Measurements from ENCODE around the gene VWA8.
"Not testable (repeated sequence)": the region's sequence is repeated elsewhere in the genome, so short reads cannot be mapped to it uniquely, and the experiment has no call there.

VWA8 gene

DNA sequence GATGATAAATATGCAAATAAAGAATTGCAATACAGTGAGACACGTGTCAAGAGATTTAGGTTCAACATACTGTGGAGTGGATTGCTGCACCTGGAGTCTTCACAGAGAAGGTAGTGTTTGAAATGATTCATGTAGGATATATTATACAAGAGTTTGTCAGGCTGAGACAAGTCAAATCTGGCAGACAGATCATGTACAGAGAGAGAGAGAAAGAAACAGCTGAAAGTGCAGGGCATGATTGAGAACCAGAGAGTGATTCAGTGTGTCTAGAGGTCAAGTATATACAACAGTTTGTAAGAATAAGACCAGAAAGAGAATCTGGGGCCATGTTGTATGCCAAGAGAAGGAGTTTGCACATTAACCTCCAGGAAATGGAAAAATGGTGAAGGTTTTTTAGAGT is 2.1 kb upstream of the VWA8 start:
- DNase-seq = no peak

DNA sequence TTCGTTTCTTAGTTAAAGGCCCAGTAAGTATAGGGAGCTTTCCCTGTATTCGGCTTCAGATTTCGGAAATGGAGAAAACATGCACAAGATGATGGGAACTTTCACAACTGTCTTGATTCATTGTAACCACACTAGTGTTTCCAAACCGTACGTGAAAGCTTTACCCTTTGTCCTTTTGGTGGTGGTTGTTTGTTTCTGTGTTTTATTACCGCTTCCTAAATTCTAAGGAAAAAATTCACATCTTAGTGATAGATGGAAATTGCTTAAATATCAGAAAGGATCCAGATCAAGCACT is 504 bp upstream of the VWA8 start:
- DNase-seq = no peak

- no peak for DNase-seq
Observed at GRCh38 chr13:41960211-41960636, 685 bp downstream of the VWA8 start.

DNA sequence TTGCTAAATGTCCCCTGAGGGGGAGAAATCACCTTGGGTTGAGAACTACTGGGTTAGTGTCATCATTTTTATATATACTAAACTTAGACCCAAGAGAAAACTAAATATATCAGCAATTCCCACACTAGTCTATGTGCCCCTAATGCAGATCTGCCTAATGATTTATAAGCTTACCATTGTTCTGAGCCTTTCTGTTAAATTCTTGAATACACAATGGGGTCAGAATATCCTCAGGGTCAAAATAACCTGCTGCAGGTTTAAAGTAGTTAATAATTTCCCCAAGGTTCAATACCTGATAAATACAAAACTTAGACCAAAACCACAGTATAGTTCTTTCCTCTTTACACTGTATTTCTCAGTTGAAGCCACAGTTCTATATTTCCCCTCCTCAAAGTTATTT is 4.6 kb downstream of the VWA8 start:
- DNase-seq = no peak

DNA sequence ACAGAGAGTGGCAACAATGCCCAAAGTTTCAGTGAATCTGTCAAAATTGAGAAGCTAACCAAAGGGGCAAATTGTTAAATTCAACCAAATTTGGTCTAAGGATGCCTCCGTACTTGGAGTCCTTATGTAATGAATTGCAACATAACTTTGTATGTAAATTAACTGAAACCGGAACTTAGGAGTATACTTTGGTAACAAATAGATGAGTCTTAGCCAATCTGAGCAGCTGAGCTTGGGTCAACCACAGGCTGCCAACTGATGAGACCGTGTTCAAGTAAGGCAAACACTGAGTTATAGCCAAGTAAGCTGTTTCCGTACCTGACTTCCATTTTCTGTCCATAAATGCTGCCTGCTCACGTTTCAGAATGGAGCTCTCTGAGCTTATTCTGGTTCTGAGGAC is 5.3 kb downstream of the VWA8 start:
- DNase-seq = no peak

- DNase-seq = no peak
Observed at GRCh38 chr13:41954226-41954625, 6.7 kb downstream of the VWA8 start.

DNA sequence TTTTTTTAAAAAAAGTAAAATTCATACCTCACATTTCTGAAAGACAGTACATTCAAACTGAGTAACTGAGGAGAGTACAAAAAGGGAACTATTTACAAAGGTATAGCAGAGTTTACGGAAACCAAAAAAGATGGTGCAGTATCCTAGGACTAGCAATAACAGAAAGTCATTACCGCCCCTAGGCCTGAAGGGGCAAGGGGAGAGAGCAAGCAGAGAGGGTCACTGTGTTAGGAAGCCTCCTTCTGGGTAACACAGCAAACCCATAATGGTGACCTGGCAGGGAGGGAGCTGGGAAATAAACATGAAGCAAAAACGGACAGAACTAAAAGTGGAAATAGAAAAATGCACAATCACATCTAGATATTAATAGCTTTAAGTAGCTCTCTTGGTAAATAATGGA is 8.2 kb downstream of the VWA8 start:
- DNase-seq = no peak

DNA sequence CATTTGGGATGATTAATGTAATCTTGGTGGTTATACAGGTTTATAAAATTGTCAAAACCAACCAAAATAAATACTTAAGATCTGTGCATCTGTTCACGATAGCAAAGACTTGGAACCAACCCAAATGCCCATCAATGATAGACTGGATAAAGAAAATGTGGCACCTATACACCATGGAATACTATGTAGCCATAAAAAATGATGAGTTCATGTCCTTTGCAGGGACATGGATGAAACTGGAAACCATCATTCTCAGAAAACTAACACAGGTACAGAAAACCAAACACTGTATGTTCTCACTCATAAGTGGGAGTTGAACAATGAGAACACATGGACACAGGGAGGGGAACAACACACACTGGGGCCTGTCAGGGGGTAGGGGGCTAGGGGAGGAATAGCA is 11.8 kb downstream of the VWA8 start:
- DNase-seq = not testable (repeated sequence)

DNA sequence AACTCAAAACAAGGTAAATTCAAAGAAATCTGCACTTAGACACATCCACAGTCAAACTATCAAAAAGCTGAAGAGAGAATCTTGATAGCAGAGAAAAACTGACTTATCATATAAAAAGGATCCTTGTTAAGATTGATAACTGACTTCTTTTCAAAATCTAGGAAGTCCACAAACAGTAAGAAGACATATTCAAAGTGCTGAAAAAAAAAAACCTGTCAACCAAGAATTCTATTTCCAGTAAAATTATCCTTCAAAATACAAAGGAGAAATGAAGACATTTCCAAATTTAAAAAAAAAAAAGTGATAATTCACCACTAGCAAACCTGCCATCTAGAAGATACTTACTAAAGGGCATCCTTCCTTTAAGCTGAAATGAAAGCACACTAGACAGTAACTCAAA is 15.0 kb downstream of the VWA8 start:
- DNase-seq = no peak

DNA sequence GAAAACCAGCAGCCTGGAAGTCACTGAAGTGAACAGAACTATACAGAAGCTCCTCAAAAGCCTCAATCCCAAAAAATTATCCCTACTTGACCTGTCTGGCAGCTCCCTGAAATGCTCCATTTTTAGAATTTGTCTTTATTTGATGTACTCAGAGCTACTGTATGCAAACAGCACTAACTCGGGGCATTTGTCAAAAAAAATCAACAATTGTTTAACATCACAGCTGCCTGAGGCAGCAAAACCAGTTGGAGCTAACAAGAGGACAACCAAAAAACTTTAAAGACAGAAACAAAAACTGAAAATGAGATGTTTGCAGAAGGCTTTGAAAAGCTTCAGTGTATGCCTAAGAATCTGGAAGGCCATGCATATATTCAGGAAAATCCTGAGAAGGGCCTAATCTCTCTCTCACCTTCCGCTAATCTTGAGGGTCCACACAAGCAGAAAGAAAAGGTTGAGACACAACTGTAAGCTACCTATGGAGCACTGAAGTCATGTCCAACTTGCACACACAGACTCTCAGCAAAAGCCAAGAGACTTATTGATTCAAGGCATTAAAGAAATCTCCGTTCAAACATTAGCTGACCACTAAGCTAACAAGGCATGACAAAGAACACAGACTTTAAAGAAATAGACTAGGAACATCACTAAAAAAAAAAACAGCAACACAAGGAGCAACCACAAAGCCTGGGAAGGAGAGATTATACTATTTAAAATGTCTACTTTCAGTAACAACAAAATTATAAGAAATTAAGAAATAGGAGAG is 16.1 kb downstream of the VWA8 start:
- no peak for DNase-seq

DNA sequence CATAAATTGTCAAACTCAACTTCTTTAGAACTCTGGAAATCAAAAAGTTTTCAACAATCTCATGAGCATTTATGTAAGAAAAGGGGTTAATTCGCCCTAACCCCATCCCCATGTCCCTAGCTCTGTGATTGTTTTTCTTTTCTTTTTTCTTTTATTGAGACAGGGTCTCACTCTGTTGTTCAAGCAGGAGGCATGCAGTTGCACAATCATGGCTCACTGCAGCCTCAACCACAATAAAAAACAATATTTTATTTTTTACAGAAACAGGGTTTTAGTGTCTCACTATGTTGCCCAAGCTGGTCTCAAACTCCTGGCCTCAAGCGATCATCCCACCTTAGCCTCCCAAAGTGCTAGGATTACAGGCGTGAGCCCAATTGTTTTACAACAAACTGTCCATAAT is 16.7 kb downstream of the VWA8 start:
- DNase-seq = no peak

DNA sequence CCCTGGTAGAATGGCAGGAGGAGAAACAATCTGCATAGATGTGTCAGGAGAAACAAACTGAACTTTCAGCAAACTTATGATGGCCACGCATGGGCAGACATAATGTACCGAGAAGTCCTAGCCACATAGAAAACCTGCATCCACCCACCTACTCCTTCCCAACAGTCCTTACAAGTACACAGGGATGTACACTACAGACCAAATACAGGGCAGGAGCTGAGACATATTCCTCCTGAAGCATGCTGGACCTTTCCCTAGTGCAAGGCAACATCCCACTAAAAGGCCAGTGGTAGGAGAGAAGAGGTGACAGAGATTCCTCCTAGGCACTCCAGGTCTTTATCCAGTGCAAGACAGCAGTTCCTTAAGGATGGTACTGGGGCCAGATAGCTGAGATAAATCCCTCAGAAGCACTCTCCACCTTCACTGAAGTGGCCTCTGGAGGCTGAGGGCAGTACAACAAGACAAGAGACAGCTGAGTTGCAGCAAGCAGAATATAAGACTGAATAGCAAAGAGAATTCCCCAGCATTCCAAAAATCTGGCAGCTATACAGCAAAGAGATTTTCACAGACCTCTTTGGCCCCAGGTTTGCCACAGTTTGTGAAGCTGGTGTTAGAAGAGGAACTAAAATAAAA is 18.3 kb downstream of the VWA8 start:
- DNase-seq = no peak

DNA sequence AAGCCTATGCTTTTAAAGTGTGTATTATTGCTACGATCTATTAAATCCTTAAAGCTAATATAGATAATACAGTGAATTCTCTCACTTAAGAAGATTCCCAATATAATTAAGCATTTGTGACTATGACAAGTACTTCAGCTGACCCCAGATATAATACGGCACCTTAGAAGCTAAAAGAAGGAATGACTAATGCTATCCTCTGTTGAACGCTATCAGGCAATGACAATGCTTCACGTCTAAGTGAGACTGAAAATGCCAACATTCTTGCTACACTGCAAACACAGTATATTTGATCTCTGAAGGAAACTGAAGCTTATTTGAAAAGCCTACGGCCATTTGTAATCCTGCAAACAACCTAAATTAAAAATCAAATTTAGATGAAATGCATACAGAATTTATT is 19.7 kb downstream of the VWA8 start:
- no peak for DNase-seq

- DNase-seq = no peak
Observed at GRCh38 chr13:41939398-41939797, 21.5 kb downstream of the VWA8 start.

DNA sequence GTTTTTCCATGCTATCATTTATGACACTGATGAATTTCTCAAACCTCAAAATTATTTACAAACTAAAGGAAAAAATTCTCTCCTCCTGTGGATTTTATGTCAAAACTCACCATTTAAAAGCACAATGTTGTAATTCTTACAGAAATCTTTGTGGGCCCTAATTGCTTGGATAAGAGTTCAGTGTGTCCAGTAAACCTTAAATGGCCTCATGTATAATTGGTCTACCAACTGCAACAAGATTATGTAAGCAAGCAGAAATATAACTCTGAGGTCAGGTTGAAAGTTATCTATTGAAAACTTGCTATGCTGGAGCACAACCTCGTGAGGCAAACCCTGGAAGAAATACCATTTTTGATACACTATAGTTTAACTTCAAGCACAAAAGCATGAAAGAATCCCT is 22.0 kb downstream of the VWA8 start:
- DNase-seq = no peak

DNA sequence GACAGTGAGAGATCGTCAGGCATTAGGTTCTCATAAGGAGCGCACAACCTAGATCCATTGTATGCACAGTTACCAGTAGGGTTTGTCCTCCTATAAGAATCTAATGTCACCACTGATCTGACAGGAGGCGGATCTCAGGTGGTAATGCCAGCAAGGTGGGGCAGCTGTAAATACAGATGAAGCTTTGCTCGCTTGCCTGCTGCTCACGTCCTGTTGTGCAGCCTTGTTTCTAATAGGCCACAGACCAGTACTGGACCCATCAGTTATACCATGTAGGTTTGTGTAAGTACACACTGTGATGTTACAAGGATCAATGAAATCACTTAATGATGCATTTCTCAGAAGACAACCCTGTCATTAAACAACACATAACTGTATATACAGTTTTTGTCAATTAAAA is 23.5 kb downstream of the VWA8 start:
- DNase-seq = no peak

DNA sequence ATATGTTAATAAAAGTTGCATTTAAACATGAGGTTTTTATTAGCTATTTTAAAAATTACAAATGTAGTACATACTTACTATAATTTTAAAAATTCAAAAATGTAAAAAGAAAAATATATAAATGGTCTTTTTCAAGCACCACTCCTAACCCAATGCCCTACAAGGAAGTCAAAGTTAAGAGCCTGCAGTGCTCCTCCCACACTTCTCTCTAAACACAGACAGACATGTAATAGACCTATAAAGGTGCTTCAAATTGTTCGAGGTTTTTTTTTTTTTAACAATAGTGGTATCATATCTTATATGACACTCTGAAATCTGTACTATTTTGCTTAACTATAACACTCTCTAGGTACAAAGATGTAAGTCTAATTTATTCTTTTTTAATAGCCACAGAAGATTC is 25.4 kb downstream of the VWA8 start:
- DNase-seq = no peak

DNA sequence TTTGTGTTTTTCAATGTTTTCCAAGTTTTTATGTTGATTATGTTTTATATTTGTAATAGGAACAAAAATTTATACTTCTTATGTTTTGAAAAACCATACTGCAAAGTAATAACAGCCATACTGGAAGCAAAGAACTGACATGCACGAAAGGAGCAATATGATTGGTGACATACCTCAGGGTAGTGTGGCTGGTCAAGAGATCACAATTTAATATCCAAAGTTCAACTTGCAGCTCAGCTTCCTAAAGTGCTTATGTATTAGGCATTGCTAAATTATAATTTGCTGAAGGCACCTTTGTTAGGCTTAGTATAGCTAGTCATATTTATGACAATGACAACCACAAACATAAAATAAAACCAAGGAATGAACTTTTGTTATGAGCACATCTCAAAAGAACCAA is 25.9 kb downstream of the VWA8 start:
- DNase-seq = no peak

GRCh38 chr13:41934120-41934519 is 26.8 kb downstream of the VWA8 start:
- no peak for DNase-seq

- no peak for DNase-seq
Observed at GRCh38 chr13:41931337-41931736, 29.6 kb downstream of the VWA8 start.

DNA sequence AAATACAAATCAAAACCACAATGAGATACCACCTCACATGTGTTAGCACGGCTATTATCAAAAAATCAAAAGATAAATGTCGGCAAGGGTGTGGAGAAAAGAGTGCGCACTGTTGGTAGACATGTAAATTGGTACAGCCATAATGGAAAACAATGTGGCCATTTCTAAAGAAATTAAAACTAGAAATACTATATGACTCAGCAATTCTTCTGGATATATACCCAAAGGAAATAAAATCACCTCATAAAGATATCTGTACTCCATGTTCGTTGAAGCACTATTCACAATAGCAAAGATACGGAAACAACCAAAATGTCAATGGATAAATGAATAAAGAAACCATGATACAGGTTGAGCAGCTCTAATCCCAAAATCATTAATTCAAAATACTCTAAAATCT is 30.8 kb downstream of the VWA8 start:
- DNase-seq = no peak

DNA sequence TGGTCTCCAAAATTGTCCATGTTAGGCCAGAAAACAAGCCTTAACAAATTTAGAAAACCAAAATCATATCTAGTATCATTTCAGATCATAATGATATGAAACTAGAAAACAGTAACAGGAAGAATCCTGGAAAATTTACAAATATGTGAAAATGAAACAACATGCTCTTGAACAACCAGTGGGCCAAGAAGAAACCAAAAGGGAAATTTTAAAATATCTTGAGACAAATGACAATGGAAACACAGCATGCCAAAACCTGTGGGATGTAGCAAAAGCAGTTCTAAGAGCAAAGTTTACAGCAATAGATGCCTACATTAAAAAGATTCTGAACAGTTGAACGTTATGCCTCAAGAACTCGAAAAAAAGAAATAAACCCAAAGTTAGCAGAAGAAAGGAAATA is 32.6 kb downstream of the VWA8 start:
- DNase-seq = no peak

DNA sequence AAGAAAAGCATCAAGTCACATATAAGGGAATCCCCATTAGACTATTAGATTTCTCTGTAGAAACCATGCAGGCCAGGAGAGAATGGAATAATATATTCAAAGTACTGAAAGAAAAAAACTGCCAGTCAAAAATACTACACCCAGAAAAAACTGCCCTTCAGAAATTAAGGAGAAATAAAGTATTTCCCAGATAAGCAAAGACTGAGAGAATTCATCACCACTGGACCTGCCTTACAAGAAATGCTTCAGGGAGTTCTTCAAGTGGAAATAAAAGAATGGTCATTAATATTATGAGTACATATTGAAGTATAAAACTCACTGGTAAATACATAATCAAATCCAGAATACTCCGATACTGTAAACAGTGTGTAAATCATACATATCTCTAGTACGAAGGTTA is 35.9 kb downstream of the VWA8 start:
- no peak for DNase-seq

- not testable (repeated sequence) for DNase-seq
Observed at GRCh38 chr13:41922894-41923293, 38.0 kb downstream of the VWA8 start.

Measured in NCI-H2081 (cell line).